ENCODE data around the gene PSMD14.

DNA sequence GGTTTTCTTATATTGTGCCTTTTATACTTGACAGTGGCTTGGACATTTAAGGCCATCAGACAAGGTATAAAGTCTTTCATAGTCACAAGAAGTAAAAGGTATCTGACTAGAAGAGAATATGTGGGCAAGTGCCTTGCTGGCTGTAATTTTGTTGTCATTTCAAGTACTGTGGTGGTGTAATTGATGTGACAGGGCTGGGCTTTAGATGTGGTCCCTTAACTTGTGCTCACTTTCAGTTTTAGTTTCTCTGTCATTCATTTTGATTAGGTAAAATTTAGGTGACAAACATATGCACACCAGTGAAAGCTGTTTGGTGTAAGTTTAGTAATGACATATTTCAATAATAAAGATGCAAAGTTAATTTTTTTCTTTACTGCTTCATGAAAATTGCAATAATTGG lies 76.6 kb downstream of the PSMD14 start:
- TF ChIP-seq, protein P1, sequence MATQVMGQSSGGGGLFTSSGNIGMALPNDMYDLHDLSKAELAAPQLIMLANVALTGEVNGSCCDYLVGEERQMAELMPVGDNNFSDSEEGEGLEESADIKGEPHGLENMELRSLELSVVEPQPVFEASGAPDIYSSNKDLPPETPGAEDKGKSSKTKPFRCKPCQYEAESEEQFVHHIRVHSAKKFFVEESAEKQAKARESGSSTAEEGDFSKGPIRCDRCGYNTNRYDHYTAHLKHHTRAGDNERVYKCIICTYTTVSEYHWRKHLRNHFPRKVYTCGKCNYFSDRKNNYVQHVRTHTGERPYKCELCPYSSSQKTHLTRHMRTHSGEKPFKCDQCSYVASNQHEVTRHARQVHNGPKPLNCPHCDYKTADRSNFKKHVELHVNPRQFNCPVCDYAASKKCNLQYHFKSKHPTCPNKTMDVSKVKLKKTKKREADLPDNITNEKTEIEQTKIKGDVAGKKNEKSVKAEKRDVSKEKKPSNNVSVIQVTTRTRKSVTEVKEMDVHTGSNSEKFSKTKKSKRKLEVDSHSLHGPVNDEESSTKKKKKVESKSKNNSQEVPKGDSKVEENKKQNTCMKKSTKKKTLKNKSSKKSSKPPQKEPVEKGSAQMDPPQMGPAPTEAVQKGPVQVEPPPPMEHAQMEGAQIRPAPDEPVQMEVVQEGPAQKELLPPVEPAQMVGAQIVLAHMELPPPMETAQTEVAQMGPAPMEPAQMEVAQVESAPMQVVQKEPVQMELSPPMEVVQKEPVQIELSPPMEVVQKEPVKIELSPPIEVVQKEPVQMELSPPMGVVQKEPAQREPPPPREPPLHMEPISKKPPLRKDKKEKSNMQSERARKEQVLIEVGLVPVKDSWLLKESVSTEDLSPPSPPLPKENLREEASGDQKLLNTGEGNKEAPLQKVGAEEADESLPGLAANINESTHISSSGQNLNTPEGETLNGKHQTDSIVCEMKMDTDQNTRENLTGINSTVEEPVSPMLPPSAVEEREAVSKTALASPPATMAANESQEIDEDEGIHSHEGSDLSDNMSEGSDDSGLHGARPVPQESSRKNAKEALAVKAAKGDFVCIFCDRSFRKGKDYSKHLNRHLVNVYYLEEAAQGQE (IDR thresholded peaks at IDR 0.05; ENCODE audit: insufficient read depth in 1 of 2, low read depth in 2 of 2, low read length in 2 of 2), result no peak
- TF ChIP-seq SIN3A (IDR thresholded peaks at IDR 0.05; ENCODE audit: borderline replicate concordance, insufficient read depth, low read length) (no peak), TAF1 (IDR thresholded peaks at IDR 0.05; ENCODE audit: borderline replicate concordance, insufficient read depth, low read length) (no peak)

Data from PFSK-1 (cell line).